ENCODE data around the gene TXNDC16.
"Not testable (repeated sequence)": the region's sequence is repeated elsewhere in the genome, so short reads cannot be mapped to it uniquely, and the experiment has no call there.

TXNDC16 gene

DNA sequence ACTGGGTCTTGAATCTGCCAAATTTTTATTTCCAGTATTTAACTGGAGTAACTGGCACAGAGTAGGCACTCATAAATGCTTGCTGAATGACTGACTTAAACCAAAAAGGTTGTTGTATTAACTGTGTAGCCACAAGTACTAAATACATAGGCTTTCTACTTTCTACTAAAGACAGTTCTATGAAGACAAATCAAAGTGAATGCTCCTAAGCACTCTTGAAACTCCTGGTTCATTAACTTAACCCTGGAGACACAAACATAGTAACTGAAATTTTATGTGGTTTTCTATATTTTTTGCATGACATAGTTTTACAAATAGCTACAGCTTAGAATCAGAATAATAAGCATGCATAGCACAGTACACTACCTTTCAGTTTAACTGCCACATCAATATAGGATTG is 70.4 kb downstream of the TXNDC16 start:
- Histone ChIP-seq H3K4me3 (ENCODE audit: low read depth in 1 of 2, low read length in 1 of 2) (no peak overlapping the region), H3K27me3 (no peaks in the 10 kb centered on the region), H3K4me1 (ENCODE audit: control insufficient read depth in 1 of 2, insufficient read depth in 1 of 2, low read depth in 1 of 2, low read length in 1 of 2) (no peaks in the 10 kb centered on the region), H3K27ac (no peak overlapping the region), H3K36me3 (no peaks in the 10 kb centered on the region), H3K9me3 (no peaks in the 10 kb centered on the region)
- TF ChIP-seq, protein P1, sequence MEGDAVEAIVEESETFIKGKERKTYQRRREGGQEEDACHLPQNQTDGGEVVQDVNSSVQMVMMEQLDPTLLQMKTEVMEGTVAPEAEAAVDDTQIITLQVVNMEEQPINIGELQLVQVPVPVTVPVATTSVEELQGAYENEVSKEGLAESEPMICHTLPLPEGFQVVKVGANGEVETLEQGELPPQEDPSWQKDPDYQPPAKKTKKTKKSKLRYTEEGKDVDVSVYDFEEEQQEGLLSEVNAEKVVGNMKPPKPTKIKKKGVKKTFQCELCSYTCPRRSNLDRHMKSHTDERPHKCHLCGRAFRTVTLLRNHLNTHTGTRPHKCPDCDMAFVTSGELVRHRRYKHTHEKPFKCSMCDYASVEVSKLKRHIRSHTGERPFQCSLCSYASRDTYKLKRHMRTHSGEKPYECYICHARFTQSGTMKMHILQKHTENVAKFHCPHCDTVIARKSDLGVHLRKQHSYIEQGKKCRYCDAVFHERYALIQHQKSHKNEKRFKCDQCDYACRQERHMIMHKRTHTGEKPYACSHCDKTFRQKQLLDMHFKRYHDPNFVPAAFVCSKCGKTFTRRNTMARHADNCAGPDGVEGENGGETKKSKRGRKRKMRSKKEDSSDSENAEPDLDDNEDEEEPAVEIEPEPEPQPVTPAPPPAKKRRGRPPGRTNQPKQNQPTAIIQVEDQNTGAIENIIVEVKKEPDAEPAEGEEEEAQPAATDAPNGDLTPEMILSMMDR (IDR thresholded peaks at IDR 0.05): no peak

DNA sequence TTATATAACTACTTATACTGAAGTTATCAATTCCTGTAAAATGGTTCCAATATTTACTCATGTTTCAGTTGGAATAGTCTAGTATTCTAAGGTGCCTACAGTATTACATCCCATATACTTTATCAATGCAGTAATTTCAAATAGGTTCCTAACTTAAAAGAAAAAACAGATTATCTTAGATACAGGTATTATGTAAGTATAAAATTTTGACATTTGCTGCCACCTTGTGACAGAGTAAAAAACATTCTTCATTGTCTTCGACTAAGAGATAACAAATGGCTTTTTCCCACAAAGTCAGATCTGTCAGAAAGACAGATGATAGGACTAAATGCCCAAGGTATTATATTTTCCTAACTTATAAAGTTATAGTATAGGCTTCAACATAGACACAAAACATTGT is 78.7 kb downstream of the TXNDC16 start:
- Histone ChIP-seq H3K27ac (no peak overlapping the region), H3K27me3 (no peaks in the 10 kb centered on the region), H3K4me1 (ENCODE audit: control insufficient read depth in 1 of 2, insufficient read depth in 1 of 2, low read depth in 1 of 2, low read length in 1 of 2) (no peaks in the 10 kb centered on the region), H3K36me3 (no peaks in the 10 kb centered on the region), H3K9me3 (no peaks in the 10 kb centered on the region), H3K4me3 (ENCODE audit: low read depth in 1 of 2, low read length in 1 of 2) (no peak overlapping the region)
- TF ChIP-seq, protein P1 (IDR thresholded peaks at IDR 0.05): no peak

DNA sequence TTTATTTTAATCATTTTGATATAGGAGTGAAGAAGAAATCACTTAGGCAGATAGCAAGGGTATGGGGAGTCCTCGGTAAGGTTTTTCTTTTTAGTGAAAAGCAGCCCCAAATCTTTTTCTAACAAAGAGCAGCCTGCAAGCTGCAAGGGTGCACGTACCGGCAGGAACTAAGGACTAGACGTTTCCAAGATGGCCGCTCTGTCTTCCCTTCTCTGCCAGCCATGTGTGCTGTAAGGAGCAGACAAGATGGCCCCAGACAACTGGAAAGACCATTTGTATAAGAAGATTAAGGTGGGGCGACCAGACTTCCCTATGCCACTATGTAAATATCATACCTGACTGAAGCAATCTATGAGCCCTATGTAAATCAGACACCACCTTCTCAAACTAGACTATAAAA is 79.6 kb downstream of the TXNDC16 start:
- TF ChIP-seq, protein P1 (IDR thresholded peaks at IDR 0.05): no peak
- Histone ChIP-seq H3K4me1 (ENCODE audit: control insufficient read depth in 1 of 2, insufficient read depth in 1 of 2, low read depth in 1 of 2, low read length in 1 of 2) (no peaks in the 10 kb centered on the region), H3K36me3 (no peaks in the 10 kb centered on the region), H3K9me3 (no peaks in the 10 kb centered on the region), H3K4me3 (ENCODE audit: low read depth in 1 of 2, low read length in 1 of 2) (no peak overlapping the region), H3K27me3 (no peaks in the 10 kb centered on the region), H3K27ac (no peak overlapping the region)

DNA sequence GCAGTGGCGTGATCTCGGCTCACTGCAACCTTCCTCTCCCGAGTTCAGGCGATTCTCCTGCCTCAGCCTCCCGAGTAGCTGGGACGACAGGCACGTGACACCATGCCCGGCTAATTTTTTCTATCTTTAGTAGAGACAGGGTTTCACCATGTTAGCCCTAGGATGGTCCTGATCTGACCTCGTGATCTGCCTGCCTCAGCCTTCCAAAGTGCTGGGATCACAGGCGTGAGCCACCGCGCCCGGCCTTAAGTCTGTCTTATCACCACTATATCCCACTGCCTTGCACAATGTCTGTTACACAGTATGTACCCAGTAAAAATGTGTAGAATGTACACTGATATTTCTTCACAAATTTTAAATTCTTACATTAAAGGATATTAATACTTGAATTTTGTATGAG is 80.1 kb downstream of the TXNDC16 start:
- not testable (repeated sequence) for H3K27me3 ChIP-seq; H3K36me3 ChIP-seq; H3K9me3 ChIP-seq; H3K27ac ChIP-seq; H3K4me1 ChIP-seq (ENCODE audit: control insufficient read depth in 1 of 2, insufficient read depth in 1 of 2, low read depth in 1 of 2, low read length in 1 of 2); H3K4me3 ChIP-seq (ENCODE audit: low read depth in 1 of 2, low read length in 1 of 2)

DNA sequence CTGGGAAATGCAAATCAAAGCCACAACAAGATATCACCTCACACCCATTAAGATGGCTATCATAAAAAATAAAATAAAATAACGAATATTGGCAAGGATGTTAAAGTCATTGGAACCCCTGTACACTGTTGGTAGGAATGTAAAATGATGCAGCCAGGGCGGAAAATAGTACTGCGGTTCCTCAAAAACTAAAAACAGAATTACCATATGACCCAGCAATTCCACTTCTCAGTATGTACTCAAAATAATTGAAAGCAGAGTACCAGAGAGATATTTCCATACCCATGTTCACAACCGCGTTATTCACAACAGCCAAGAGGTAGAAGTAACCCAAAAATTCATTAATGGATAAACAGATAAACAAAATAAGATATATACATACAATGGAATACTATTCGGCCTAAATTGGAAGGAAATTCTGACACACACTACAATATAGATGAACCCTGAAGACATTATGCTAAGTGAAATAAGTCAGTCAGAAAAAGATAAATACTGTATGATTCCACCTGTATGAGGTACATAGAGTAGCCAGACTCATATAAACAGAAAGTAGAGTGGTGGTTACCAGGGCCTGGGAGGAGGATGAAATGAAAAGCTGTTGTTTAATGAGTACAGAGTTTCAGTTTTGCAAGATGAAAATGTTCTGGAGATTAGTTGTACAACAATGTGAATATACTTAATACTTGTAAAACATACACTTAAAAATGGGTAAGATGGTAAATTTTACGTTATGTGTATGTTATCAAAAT is 84.6 kb downstream of the TXNDC16 start:
- H3K36me3 ChIP-seq: no peaks in the 10 kb centered on the region
- no peaks in the 10 kb centered on the region for H3K4me1 ChIP-seq (ENCODE audit: control insufficient read depth in 1 of 2, insufficient read depth in 1 of 2, low read depth in 1 of 2, low read length in 1 of 2)
- no peaks in the 10 kb centered on the region for H3K9me3 ChIP-seq
- no peaks in the 10 kb centered on the region for H3K27me3 ChIP-seq
- H3K4me3 ChIP-seq (ENCODE audit: low read depth in 1 of 2, low read length in 1 of 2): no peak overlapping the region
- TF ChIP-seq, protein P1 (IDR thresholded peaks at IDR 0.05): no peak
- H3K27ac ChIP-seq: no peak overlapping the region

DNA sequence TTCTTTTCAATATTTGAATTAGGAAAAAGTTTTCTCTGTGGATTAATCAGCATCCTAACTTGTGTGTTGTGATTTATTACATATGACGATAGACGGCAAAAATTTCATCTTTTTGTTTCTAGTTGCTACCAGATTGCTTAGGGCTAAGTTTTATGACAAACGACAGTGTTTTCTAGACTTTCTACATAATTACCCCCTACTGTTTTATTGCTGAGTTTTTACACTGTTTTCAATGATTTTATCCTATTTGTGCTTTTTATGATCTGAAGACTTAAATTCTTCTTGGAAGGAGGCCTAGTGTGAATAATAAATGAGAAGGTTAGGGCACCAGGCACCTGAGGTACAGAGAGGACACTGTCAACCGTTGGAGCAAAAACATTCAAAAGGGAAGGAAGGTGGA is 88.1 kb downstream of the TXNDC16 start:
- Histone ChIP-seq H3K27ac (no peak overlapping the region), H3K4me1 (ENCODE audit: control insufficient read depth in 1 of 2, insufficient read depth in 1 of 2, low read depth in 1 of 2, low read length in 1 of 2) (no peaks in the 10 kb centered on the region), H3K36me3 (no peaks in the 10 kb centered on the region), H3K9me3 (peaks cover 4% of the 10 kb centered on the region), H3K27me3 (no peaks in the 10 kb centered on the region), H3K4me3 (ENCODE audit: low read depth in 1 of 2, low read length in 1 of 2) (no peak overlapping the region)
- TF ChIP-seq, protein P1 (IDR thresholded peaks at IDR 0.05): no peak
